Pons (tissue), 1 donor: ENCODE measurements around the gene CALML3.

Experiments used
- DNase-seq: peaks from one replicate; pipeline ENCODE4 v3.0.0-alpha.2; 2016; ENCODE audit warnings: low spot score

The CALML3 gene

DNA sequence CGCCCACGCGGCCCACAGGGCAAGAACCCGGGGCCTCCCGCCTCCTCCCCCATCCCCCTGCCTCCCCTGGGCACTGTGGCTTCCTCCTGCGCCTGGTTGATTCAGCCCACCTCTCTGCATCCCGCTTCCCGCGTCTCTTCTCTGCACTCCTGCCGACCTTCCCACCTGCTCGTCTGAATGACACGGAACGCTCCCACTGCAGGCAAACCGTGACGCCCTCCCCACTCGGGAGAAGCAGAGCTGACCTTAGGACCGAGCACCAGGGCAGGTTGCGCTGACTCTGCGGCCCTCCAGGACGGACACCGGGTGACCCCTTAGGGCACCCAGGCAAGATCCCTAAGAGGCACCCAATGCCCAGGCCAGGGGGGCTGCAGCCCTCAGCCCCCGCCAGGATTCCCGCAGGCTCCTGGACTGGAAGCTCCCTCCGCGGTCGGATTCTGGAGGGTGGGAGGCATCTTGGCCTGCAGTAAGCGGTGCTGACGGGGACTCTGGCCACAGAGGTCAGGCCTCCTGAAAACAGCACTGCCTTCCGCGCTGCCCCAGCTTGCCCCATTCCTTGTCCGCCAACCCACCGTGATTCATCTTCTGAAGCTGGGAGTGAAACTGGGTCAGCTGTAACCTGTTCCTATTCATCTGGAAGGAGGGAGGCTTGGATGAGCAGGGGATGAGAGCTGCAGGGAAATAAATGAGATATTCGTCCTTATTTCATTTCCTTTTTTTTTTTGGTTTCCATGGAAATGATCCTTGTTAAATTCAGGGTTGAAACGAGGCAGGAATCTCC, 990 bp downstream of the CALML3 start:
- no peak for DNase-seq

DNA sequence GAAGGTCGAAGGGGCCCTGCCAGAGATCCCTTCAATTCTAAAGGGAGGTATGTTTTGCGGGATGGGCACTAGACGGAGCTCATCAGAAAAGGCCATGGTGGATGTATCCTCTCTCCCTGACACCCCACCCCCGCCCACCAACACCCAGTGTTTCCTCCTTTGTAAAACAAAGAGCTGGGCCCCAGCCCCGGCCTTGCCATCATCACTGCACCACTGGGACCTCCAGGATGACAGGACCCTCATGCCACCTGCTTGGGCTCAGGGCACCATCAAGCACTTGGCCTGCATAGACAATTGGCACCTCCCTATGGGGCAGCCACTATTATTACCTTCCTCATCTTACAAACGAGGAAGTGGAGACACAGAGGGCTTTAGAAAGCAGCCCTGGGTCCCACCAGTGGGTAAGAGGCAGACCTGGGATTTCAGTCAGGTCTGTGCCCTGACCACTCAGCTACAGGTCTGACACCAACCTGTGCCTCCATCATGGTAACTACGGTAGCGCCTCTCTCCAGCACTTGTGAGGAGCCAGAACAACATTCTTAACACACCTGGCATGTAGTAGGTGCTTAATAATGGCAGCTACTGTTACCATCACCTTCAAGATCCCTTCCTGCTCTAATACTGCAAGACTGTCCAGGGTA, 2.0 kb downstream of the CALML3 start:
- no peak for DNase-seq

- DNase-seq = no peak
Observed at GRCh38 chr10:5527332-5528200, 2.8 kb downstream of the CALML3 start.

DNA sequence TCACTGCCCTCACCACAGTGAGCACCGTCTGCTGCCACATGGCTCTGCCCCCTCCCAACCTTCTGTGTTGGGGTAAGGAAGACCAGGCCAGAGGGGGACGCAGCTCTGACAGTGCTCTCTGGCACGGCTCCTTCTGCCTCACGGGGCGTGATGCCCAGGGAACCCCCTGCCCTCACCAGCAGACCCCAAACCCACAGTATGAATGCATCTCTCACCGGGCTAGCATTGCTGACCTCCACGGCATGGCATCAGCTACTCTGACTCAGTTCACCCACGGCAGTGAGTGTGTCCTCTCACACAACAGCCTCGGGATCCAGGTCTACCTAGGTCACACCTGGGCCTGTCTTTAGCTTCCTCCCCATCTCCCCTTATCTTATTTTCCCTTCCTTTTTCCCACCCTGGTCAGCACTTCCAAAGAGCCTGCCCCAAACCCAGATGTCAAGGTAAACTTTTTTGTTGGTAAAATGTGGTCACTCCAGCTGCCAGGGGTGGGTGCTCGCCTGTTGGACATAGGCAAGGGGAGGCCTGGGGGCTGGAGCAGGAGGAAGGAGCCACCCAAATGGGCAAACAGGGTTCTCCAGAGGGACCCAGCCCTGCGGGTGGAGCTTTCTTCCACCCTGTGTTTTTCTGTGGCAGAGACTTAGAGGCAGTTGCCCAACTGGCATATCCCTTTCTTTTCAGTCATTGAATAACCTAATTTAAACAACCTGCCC, 4.4 kb downstream of the CALML3 start:
- no peak for DNase-seq

DNA sequence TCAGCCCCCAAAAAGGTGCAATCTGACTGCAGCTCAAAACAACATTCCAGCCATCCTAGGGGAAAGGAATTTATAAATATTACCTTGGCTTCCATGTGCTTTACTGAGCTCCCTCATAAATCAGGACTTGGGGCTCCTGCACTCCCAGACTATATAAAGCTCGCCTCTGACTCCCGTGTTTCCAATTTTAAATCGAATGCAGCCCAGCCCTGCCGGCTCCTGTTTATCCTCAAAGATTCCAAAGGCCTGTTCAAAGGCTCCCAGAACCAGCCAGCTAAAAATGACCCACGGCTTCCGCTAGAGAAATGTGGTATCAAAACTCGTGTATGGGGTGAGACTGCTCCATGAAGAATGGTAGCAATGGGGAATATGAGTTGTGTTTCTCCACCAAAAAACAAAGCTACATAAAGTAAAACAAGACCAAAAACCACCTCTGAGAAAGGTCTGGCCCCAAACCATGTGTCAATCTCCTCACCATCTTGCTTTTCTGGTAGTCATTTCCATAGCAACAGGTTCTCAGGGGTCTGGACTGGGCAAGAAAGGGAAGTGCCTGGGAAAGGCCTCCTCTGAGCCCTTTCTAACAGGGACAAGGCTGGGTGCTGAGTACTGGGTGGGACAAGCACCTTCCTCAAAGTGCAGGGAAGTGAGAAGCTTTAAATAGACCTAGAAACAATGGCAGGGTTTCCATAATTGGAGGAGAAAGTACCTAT, 5.1 kb downstream of the CALML3 start:
- no peak for DNase-seq

- DNase-seq = no peak
Observed at GRCh38 chr10:5530412-5530806, 5.6 kb downstream of the CALML3 start.

DNA sequence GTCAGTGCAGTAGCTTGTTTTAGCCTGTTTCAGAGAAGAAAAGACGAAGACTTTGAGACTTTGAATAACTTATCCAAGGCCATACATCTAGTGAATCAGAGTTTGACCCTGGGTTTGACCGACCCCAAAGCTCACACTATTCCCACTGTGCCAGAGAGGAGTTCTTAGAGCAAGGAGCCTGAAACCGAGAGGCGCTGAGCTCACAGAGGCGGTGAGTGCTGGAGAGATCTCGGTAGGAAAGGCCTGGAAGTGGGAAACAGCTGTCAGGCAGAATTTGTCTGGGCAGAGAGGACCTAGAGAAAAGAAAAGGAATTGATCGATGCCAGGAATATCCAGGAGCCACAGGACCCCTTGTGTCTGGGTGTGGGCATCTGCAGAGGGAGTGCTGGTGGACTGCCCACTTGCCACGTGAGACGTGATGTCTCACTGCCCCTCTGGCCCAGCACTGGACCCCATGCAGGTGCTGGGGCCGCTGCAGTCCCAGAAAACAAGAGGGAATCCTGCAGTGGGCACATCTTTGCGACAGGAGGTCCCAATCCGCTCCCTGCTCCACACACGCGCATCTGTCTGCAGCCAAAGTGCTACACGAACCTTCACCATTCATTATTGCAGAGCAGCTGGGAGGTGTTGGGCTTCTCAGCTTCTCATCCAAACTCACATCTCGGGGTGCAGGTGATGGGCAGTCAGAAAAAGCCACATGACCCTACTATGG, 6.2 kb downstream of the CALML3 start:
- DNase-seq = no peak

- DNase-seq = no peak
Observed at GRCh38 chr10:5531558-5532306, 7.0 kb downstream of the CALML3 start.

GRCh38 chr10:5532307-5532605, 7.5 kb downstream of the CALML3 start:
- DNase-seq = no peak

GRCh38 chr10:5532618-5533097, 7.9 kb downstream of the CALML3 start:
- DNase-seq = no peak

DNA sequence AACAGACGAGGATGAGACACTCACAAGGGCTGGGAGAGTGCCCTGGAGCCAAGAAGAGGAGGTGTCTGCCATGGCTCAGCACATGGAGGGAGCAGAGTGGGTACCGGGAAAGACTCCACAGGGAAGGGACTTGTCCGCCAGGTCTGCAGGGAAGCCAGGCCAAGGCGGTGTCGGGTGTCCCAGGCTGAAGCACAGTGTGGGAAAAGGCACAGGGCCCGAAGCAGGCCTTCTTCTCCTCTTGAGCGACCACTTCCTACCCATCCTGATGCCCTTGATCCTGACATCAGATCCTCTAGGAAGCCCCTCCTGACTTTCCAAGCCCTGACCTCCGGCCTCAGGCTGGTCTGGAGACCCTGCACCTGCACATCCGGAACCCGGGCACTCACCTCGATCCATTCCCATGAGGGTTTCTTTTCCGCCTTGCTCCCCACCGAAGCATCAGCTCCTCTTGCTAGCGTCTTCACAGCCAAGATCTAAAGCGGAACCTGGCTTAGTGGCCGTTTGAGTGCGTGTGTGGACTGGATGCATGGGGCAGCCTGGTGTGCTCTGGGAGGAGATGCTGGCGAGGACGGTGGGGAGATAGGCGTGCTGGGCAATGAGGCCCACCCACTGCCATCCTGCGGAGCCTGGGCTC, 8.5 kb downstream of the CALML3 start:
- no peak for DNase-seq

GRCh38 chr10:5534051-5534821, 9.5 kb downstream of the CALML3 start:
- DNase-seq = no peak

- DNase-seq = no peak
Observed at GRCh38 chr10:5534880-5535856, 10.4 kb downstream of the CALML3 start.

- no peak for DNase-seq
Observed at GRCh38 chr10:5536486-5537081, 11.8 kb downstream of the CALML3 start.

DNA sequence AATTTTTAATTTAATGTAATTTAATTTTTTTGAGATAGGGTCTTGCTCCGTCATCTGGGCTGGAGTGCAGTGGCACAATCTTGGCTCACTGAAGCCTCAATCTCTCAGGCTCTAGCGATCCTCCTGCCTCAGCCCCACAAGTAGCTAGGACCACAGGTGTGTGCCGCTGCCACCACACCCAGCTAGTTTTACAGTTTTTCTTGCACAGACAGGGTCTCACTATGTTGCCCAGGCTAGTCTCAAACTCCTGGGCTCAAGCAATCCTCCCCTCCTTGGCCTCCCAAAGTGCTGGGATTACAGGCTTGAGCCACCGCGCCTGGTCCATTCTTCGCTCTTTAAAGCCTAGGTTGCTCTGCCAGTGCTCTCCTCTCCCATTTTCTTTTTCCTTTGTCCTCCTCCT, 12.9 kb downstream of the CALML3 start:
- DNase-seq = no peak

- DNase-seq = no peak
Observed at GRCh38 chr10:5538446-5538845, 13.7 kb downstream of the CALML3 start.
